ENCODE measurements around the gene ZIC4. TPM values are rescaled to one million over a fixed set of nuclear protein-coding genes. Genes with fewer than 3 reads are reported as not detected.

ZIC4 gene
- total and polyA plus RNA-seq, 9 of the 15 experiments (the other 6 are each of a cell fraction or from before 2014, with no cell fraction given): not detected

- Histone ChIP-seq H3K9me3 (replicated peaks; ENCODE audit: control insufficient read depth, insufficient read depth, low read depth, low read length) (no peaks in the 10 kb centered on the region), H2AFZ (ENCODE audit: low read depth, low read length) (no peak overlapping the region), H3K36me3 (ENCODE audit: control insufficient read depth, insufficient read depth, low read length) (no peaks in the 10 kb centered on the region), H3K27ac (ENCODE audit: extremely low read depth, low read depth, low read length) (no peak overlapping the region), H3K9ac (ENCODE audit: insufficient read depth in 1 of 2, low read depth in 2 of 2, low read length in 2 of 2) (no peak overlapping the region), H3K9me1 (ENCODE audit: control insufficient read depth, insufficient read depth, low read length) (no peaks in the 10 kb centered on the region), H4K20me1 (replicated peaks; ENCODE audit: control insufficient read depth, insufficient read depth, low read length) (no peaks in the 10 kb centered on the region), H3K27me3 (ENCODE audit: control insufficient read depth in 2 of 2, insufficient read depth in 2 of 2, low read length in 2 of 2) (peaks cover 0 to 27% of the 10 kb centered on the region in 2 experiments; a peak in 3 of 5 replicates), H3K4me2 (ENCODE audit: insufficient read depth, low read length) (no peak overlapping the region), H3K79me2 (ENCODE audit: control insufficient read depth, insufficient read depth, low read length) (no peaks in the 10 kb centered on the region), H3K4me3 (no peak overlapping the region), H3K4me1 (replicated peaks in 1 of 2; ENCODE audit: control insufficient read depth in 2 of 2, insufficient read depth in 2 of 2, low read length in 2 of 2) (no peaks in the 10 kb centered on the region)
- CTCF ChIA-PET (ENCODE audit: low intra/inter-chr PET ratio): no interaction called here
- in situ Hi-C loops (cut with MboI): no loop called here
- WGBS (ENCODE audit: insufficient coverage, low coverage, missing lambda C conversion rate): 1% methylated on average over 26 of the region's 26 CpGs
- BruUV-seq (replicated peaks): no TSS peak
- DNase-seq (ENCODE audit: extremely low read depth in 1 of 4, low spot score in 3 of 4) (no peak), ATAC-seq (no peak), FAIRE-seq (no peak)
- POLR2A ChIA-PET: no interaction called here
- intact Hi-C loops (cut with micrococcal nuclease): no loop called here
- TF ChIP-seq TAF1 (IDR thresholded peaks at IDR 0.05; ENCODE audit: control insufficient read depth, extremely low read depth, insufficient read depth, low read length, severe bottlenecking): no peak
- no peak for TF ChIP-seq FOXO4 (CRISPR knock-in tag; IDR thresholded peaks at IDR 0.05)
- TF ChIP-seq TRIM28 (IDR thresholded peaks at IDR 0.05): no peak
- no peak for TF ChIP-seq SLC30A9 (CRISPR knock-in tag; IDR thresholded peaks at IDR 0.05)
- no peak for TF ChIP-seq HES1 (IDR thresholded peaks at IDR 0.05; ENCODE audit: low read depth)
- no peak for TF ChIP-seq MCM5 (IDR thresholded peaks at IDR 0.05; ENCODE audit: low read depth)
- TF ChIP-seq EHMT2 (IDR thresholded peaks at IDR 0.05): no peak
- no peak for TF ChIP-seq TAF7 (tag; IDR thresholded peaks at IDR 0.05)
- TF ChIP-seq ZNF518B (CRISPR knock-in tag; IDR thresholded peaks at IDR 0.05): no peak
- no peak for TF ChIP-seq ATF1 (CRISPR knock-in tag; IDR thresholded peaks at IDR 0.05)
- TF ChIP-seq ATF1 (tag; IDR thresholded peaks at IDR 0.05): no peak
- TF ChIP-seq ZNF133 (CRISPR knock-in tag; IDR thresholded peaks at IDR 0.05): no peak
- no peak for TF ChIP-seq ZNF444 (CRISPR knock-in tag; IDR thresholded peaks at IDR 0.05)
- no peak for TF ChIP-seq RBM39 (optimal IDR thresholded peaks at IDR 0.05; ENCODE audit: low read depth, low read length)
- no peak for TF ChIP-seq SAP30 (IDR thresholded peaks at IDR 0.05; ENCODE audit: borderline replicate concordance, insufficient read depth, low read depth, low read length, poor library complexity, severe bottlenecking)
- TF ChIP-seq ZBTB34 (CRISPR knock-in tag; IDR thresholded peaks at IDR 0.05): no peak
- no peak for TF ChIP-seq ZNF23 (CRISPR knock-in tag; IDR thresholded peaks at IDR 0.05)
These were observed 50.0 kb downstream of the ZIC4 start for GRCh38 chr3:147356145-147356908.

Measured in K562 (cell line).